CD4-positive, alpha-beta T cell treated with Interleukin-2 at 100 ng/mL for 4 hours (primary cell): ENCODE measurements around the gene RABEPK.
"Not testable (repeated sequence)": the region's sequence is repeated elsewhere in the genome, so short reads cannot be mapped to it uniquely, and the experiment has no call there.

Experiments
- DNase-seq: peaks from one replicate; pipeline ENCODE4 v3.0.0-alpha.2; 2020; ENCODE audit warnings: low spot score

RABEPK gene

DNA sequence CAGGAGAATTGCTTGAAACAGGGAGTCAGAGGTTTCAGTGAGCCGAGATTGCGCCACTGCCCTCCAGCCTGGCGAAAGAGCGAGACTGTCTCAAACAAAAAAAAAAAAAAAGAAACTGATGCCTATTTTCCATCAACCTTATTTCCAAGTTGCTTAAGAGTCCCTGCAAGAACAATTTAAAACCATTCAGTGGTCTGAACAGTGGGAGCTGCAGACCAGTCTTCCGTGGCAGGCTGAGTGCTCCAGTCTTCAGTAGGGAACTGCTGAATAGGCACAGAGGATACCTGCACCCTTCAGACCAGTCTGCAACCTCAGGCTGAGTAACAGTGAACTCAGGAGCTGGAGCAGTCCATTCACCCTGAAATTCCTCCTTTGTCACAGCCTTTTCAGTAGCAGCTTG is 5.9 kb upstream of the RABEPK start:
- not testable (repeated sequence) for DNase-seq

- not testable (repeated sequence) for DNase-seq
Observed at GRCh38 chr9:125195591-125195990, 4.8 kb upstream of the RABEPK start.

- DNase-seq: no peak
Observed at GRCh38 chr9:125202846-125203618, 2.7 kb downstream of the RABEPK start.

DNA sequence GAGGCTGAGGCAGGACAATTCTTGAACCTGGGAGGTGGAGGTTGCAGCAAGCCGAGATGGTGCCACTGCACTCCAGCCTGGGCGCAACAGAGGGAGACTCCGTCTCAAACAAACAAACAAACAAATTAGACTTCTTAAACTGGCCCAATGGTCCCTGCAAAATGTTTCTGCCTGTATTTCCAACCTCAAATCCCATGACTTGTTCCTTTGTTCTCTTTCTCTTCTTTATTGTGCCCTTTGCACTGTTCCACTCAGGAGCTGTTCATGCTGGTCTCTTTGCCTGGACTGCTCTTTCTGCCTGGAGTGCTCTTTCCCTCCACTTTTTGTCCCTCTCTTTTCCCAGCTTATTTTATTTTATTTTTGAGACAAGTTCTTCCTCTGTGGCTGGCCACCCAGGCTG is 4.1 kb downstream of the RABEPK start:
- no peak for DNase-seq

GRCh38 chr9:125214186-125214585 is 13.8 kb downstream of the RABEPK start:
- no peak for DNase-seq

DNA sequence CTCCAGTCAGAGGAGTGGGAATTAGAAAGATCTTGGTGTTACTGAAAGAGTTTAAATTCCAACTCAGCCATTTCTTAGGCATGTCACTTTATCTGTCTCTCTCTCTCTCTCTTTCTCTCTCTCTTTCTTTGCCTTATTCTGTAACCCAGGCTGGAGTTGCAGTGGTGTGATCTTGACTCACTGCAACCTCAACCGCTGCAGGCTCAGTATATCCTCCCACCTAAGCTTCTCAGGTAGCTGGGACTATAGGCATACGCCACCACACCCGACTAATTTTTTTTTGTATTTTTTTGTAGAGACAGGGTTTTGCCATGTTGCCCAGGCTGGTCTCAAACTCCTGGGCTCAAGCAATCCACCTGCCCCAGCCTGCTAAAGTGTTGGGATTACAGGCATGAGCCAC is 18.3 kb downstream of the RABEPK start:
- DNase-seq: no peak

DNA sequence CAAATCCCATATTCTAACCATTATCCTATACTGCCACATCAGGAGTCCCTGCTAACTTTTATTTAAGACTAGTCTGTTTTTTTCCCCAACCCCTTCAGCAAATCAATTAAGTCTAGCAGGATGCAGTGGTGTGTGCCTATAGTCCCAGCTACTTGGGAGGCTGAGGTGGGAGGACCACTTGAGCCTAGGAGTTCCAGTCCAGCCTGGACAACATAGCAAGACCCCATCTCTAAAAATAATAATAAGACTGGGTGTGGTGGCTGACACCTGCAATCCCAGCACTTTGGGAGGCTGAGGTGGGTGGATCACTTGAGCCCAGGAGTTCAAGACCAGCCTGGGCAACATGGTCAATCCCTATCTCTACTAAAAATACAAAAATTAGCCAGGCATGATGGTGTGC is 24.5 kb downstream of the RABEPK start:
- DNase-seq: not testable (repeated sequence)

DNA sequence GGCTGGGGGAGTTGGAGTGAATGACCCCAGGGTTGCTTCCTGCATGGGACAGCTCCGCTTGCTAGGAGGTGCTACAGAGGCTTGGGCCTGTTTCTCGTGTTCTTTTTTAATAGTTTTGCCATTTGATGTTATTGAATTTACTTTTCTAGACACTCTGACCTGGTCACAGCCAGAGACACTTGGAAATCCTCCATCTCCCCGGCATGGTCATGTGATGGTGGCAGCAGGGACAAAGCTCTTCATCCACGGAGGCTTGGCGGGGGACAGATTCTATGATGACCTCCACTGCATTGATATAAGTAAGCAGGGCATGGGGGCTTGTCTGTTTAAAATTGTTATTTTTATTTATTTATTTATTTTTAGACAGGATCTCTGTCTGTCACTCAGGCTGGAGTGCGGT is 27.4 kb downstream of the RABEPK start:
- DNase-seq: no peak

GRCh38 chr9:125233678-125234077 is 33.3 kb downstream of the RABEPK start:
- DNase-seq: no peak

GRCh38 chr9:125234099-125234498 is 33.8 kb downstream of the RABEPK start:
- not testable (repeated sequence) for DNase-seq

GRCh38 chr9:125235804-125236519 is 35.6 kb downstream of the RABEPK start:
- no peak for DNase-seq

GRCh38 chr9:125236520-125237159 is 36.3 kb downstream of the RABEPK start:
- not testable (repeated sequence) for DNase-seq

- DNase-seq: no peak
Observed at GRCh38 chr9:125238127-125238914, 38.0 kb downstream of the RABEPK start.

GRCh38 chr9:125238915-125239446 is 38.6 kb downstream of the RABEPK start:
- no peak for DNase-seq

- no peak for DNase-seq
Observed at GRCh38 chr9:125239631-125240597, 39.6 kb downstream of the RABEPK start.

DNA sequence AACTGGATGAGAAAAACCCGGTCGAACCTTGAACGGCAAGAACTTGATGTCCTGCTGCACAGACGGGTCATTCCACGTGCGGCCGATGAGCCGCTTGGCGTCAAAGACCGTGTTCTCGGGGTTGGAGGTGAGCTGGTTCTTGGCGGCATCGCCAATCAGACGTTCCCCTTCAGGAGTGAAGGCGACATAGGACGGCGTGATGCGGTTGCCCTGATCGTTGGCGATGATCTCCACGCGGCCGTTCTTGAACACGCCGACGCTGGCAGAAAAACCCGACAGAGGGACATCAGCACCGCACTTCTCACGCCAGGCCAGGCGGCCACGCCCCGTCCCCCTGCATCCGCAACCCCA is 40.3 kb downstream of the RABEPK start:
- DNase-seq: peak; percentile 26

DNA sequence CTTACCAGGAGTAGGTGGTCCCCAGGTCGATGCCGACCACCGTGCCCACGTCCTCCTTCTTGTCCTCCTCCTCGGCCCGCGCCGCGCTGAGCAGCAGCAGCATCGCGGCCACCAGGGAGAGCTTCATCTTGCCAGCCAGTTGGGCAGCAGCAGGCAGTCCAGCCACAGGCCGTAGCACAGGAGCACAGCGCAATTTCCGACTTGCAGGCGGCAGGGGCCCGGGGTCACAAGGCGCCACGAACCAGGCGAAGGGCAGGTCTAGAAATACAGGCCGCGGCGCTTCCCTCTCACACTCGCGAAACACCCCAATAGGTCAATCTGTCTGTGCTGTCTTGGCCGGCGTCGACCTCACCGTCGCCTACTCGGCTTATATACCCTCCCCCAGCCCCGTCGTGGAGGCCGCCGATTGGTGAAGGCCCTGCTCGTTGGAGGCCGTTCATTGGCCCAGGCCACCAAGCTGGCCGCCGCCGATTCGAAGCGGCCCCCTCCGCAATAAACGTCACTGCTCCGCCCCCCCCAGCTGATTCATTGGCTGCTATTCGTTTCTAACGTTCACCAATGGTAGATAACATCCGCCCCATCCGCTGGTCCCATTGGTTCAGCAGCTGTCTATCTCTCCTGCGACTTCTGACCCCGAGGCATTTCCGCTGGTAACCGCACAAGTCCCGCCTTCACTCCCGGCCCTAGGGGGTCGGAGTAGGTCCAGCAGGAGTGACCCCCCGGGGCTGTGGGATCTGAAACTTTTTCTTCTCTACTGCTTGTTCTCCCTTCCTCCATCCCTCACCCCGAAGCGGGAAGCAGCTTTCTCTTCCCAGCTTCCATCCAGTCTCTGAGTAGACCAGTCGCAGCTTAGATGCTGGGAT is 40.9 kb downstream of the RABEPK start, which contains the start of gene HSPA5:
Gene HSPA5, minus strand, starts transcription at position 344 of the 863 bp plus-strand sequence. Its CDS starts 217 bp downstream, at position 127.
- peak; percentile 99 for DNase-seq

DNA sequence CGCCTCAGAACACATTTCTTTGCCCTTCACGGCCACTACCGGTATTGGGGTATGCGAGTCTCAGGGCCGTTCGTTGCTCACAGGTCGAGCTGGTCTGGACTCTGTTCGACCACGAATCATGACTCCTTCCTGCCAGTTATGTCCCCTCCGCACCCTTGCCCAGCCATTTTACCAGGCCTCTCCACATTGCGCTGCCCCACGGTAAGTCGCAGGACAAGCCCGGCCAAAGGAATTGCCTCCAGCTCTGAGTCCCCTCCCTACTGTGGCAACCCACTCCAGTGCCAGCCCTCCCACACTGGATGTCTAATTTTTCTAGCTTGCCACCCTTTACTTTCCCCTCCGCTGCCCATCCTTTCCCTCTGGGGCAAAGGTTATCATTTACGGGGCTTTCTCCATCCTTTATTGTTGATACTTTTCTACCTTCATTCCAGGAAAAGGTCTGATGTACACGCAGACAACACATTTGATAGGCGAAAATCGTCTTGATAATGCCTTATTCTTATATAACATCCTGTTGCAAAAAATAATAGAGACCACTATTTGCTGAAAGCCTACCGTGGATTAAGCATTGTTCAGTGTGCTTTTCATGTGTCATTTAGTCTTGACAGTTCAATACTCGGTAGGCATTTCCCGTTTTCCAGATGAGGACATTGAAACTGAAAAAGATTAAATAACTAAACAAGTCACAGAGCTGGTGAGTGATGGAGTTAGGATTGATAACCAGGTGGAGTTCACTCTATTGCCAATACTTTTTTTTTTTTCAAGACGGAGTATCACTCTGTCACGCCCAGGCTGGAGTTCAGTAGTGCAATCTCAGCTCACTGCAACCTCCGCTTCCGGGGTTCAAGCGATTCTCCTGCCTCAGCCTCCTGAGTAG is 41.8 kb downstream of the RABEPK start:
- DNase-seq: no peak

GRCh38 chr9:125243792-125244260 is 43.5 kb downstream of the RABEPK start:
- no peak for DNase-seq
